H1 (cell line): ENCODE data around the gene PTPRT. TPM values are rescaled to one million over a fixed set of nuclear protein-coding genes. Genes with fewer than 3 reads are reported as not detected.
"Not testable (repeated sequence)": the region's sequence is repeated elsewhere in the genome, so short reads cannot be mapped to it uniquely, and the experiment has no call there.

Experiments used
- CTCF ChIA-PET: fragments of 300-600 bp; sonication (Branson Sonifier 250); formaldehyde crosslinking; loops from one replicate; lab custom pipeline; 2021; ENCODE audit not compliant: partially characterized antibody; lab: Charles Lee
- POLR2A ChIA-PET: fragments of 300-600 bp; sonication (Branson Sonifier 250); formaldehyde crosslinking; loops from one replicate; lab custom pipeline; 2021; ENCODE audit warnings: inconsistent platforms; ENCODE audit not compliant: partially characterized antibody; lab: Charles Lee
- DNase-seq, 2 experiments: peaks; one replicate each; pipeline versions ENCODE4 v3.0.0 to v3.0.0-alpha.2; 2010 to 2022; ENCODE audit warnings: low spot score in 2 of 2, low read depth in 1 of 2, mixed read lengths in 1 of 2
- FAIRE-seq: peaks from 2 replicates; lab custom pipeline; 2011; peaks lifted over from hg19 to GRCh38; lab: Jason Lieb, UNC
- H2AFZ ChIP-seq: 2 replicates; pipeline ENCODE4 v1.8.1; 2012; ENCODE audit warnings: low read length, inconsistent platforms
- H2AK5ac ChIP-seq: 2 replicates; pipeline ENCODE4 v1.6.1; 2013; ENCODE audit warnings: low read depth, low read length
- H2BK120ac ChIP-seq: replicated peaks from 2 replicates; pipeline ENCODE3; 2013; ENCODE audit warnings: low read depth, low read length, inconsistent platforms
- H2BK12ac ChIP-seq: 2 replicates; pipeline ENCODE4 v1.6.1; 2013; ENCODE audit warnings: low read depth, low read length
- H2BK15ac ChIP-seq: 2 replicates; pipeline ENCODE4 v1.6.1; 2013; ENCODE audit warnings: low read length
- H2BK20ac ChIP-seq: 2 replicates; pipeline ENCODE4 v1.6.1; 2013; ENCODE audit warnings: low read length
- H2BK5ac ChIP-seq: 2 replicates; pipeline ENCODE4 v1.6.1; 2013; ENCODE audit warnings: low read depth, low read length
- H3K14ac ChIP-seq: 2 replicates; pipeline ENCODE4 v1.6.1; 2013; ENCODE audit warnings: inconsistent platforms; ENCODE audit not compliant: insufficient read length
- H3K18ac ChIP-seq: 2 replicates; pipeline ENCODE4 v1.6.1; 2013; ENCODE audit warnings: low read length; ENCODE audit errors: extremely low read depth
- H3K23ac ChIP-seq: 2 replicates; pipeline ENCODE4 v1.6.1; 2013; ENCODE audit warnings: inconsistent platforms; ENCODE audit not compliant: insufficient read length
- H3K23me2 ChIP-seq: 2 replicates; pipeline ENCODE4 v1.6.1; 2013; ENCODE audit warnings: low read depth, low read length
- H3K27ac ChIP-seq: 2 replicates; pipeline ENCODE4 v1.6.1; 2011; ENCODE audit warnings: low read depth, low read length, inconsistent platforms
- H3K27me3 ChIP-seq, 4 experiments: replicated peaks in 1 of 4; 1 replicate in 1 of 4; 2 replicates in 3 of 4; pipeline versions ENCODE4 v1.6.1 to v1.8.1; 2011 to 2013; ENCODE audit warnings: low read length in 3 of 4, mild to moderate bottlenecking in 3 of 4, inconsistent platforms in 2 of 4, mixed read lengths in 2 of 4, moderate library complexity in 1 of 4; ENCODE audit not compliant: control insufficient read depth in 3 of 4, insufficient read depth in 3 of 4; ENCODE audit errors: extremely low read depth in 1 of 4
- H3K36me3 ChIP-seq, 4 experiments: 2 replicates each; pipeline versions ENCODE4 v1.6.1 to v1.8.1; 2011 to 2013; ENCODE audit warnings: mild to moderate bottlenecking in 4 of 4, low read length in 3 of 4, moderate library complexity in 2 of 4, control low read depth in 1 of 4, inconsistent platforms in 1 of 4; ENCODE audit not compliant: insufficient read depth in 4 of 4, control insufficient read depth in 2 of 4
- H3K4ac ChIP-seq: replicated peaks from 2 replicates; pipeline ENCODE3; 2013; ENCODE audit warnings: low read length, low read depth, mixed read lengths, inconsistent platforms; ENCODE audit not compliant: insufficient read length
- H3K4me1 ChIP-seq, 4 experiments: replicated peaks in 1 of 4; 1 replicate in 1 of 4; 2 replicates in 3 of 4; pipeline versions ENCODE4 v1.6.1 to v1.8.1; 2011 to 2013; ENCODE audit warnings: low read length in 3 of 4, inconsistent platforms in 2 of 4, mixed read lengths in 1 of 4; ENCODE audit not compliant: insufficient read depth in 4 of 4, control insufficient read depth in 3 of 4
- H3K4me2 ChIP-seq, 2 experiments: 2 replicates each; pipeline versions ENCODE4 v1.6.1 to v1.8.1; 2011 to 2013; ENCODE audit warnings: low read depth in 2 of 2, low read length in 2 of 2, control low read depth in 1 of 2, inconsistent platforms in 1 of 2, mild to moderate bottlenecking in 1 of 2; ENCODE audit not compliant: insufficient read depth in 1 of 2
- H3K4me3 ChIP-seq, 4 experiments: fragments of 200-600, 300-600 bp in 1 of 4; sonication (generic), shearing (Covaris generic), sonication (Bioruptor Twin) in 1 of 4; 2 replicates each; pipeline versions ENCODE4 v1.5.1 to v1.8.1; 2011 to 2016; ENCODE audit warnings: low read length in 4 of 4, low read depth in 3 of 4, control low read depth in 2 of 4, inconsistent platforms in 2 of 4, mild to moderate bottlenecking in 2 of 4, mixed read lengths in 1 of 4, moderate library complexity in 1 of 4; ENCODE audit not compliant: insufficient read depth in 2 of 4; ENCODE audit errors: extremely low read depth in 1 of 4
- H3K56ac ChIP-seq: replicated peaks from 2 replicates; pipeline ENCODE3; 2013; ENCODE audit warnings: low read depth, mild to moderate bottlenecking, mixed read lengths, low read length, inconsistent platforms; ENCODE audit not compliant: insufficient read length
- H3K79me1 ChIP-seq: 2 replicates; pipeline ENCODE4 v1.6.1; 2013; ENCODE audit warnings: low read depth, low read length, control low read depth
- H3K79me2 ChIP-seq, 2 experiments: 2 replicates each; pipeline versions ENCODE4 v1.6.1 to v1.8.1; 2012 to 2013; ENCODE audit warnings: low read length in 2 of 2, mild to moderate bottlenecking in 2 of 2, inconsistent platforms in 1 of 2; ENCODE audit not compliant: insufficient read depth in 2 of 2, control insufficient read depth in 1 of 2
- H3K9ac ChIP-seq, 4 experiments: replicated peaks in 1 of 4; 1 replicate in 1 of 4; 2 replicates in 3 of 4; pipeline versions ENCODE4 v1.6.1 to v1.8.1; 2011 to 2013; ENCODE audit warnings: low read depth in 3 of 4, low read length in 3 of 4, control low read depth in 2 of 4, mild to moderate bottlenecking in 2 of 4, moderate library complexity in 2 of 4, inconsistent platforms in 1 of 4; ENCODE audit errors: extremely low read depth in 1 of 4
- H3K9me3 ChIP-seq, 2 experiments: 2 replicates each; pipeline versions ENCODE4 v1.6.1 to v1.8.1; 2012 to 2013; ENCODE audit warnings: mild to moderate bottlenecking in 2 of 2, moderate library complexity in 2 of 2, control low read depth in 1 of 2, inconsistent platforms in 1 of 2, low read depth in 1 of 2, low read length in 1 of 2, mixed read lengths in 1 of 2; ENCODE audit not compliant: insufficient read depth in 2 of 2
- H4K20me1 ChIP-seq, 2 experiments: replicated peaks in 1 of 2; 2 replicates each; pipeline versions ENCODE3 to v1.8.1; 2011 to 2013; ENCODE audit warnings: inconsistent platforms in 2 of 2, low read length in 2 of 2, mild to moderate bottlenecking in 1 of 2; ENCODE audit not compliant: insufficient read depth in 2 of 2, control insufficient read depth in 1 of 2
- H4K5ac ChIP-seq: 2 replicates; pipeline ENCODE4 v1.6.1; 2013; ENCODE audit warnings: low read length, low read depth, mixed read lengths, inconsistent platforms; ENCODE audit not compliant: insufficient read length
- H4K8ac ChIP-seq: 2 replicates; pipeline ENCODE4 v1.8.0; 2013; ENCODE audit warnings: mild to moderate bottlenecking, moderate library complexity, low read length, inconsistent platforms; ENCODE audit not compliant: insufficient read depth; ENCODE audit errors: extremely low read depth
- H4K91ac ChIP-seq: replicated peaks from 2 replicates; pipeline ENCODE3; 2013; ENCODE audit warnings: low read length, mixed read lengths, inconsistent platforms; ENCODE audit not compliant: insufficient read length
- SRF ChIP-seq: IDR thresholded peaks from 2 replicates; pipeline ENCODE4 v1.6.1; 2011; ENCODE audit warnings: mild to moderate bottlenecking, low read depth, low read length, moderate library complexity
- WGBS, 2 experiments: shearing (Covaris generic) in 1 of 2; methylation state at CpG; one replicate each; pipeline versions ENCODE4 v1.1.6 to v1.1.7; 2013 to 2015; ENCODE audit warnings: low lambda C conversion rate in 2 of 2, mixed read lengths in 2 of 2, inconsistent platforms in 1 of 2, low coverage in 1 of 2, missing lambda C conversion rate in 1 of 2; ENCODE audit not compliant: insufficient replicate concordance in 2 of 2, insufficient coverage in 1 of 2, insufficient read length in 1 of 2; ENCODE audit errors: extremely low coverage in 1 of 2, missing lambda C conversion rate in 1 of 2; 5-methylcytosine and 5-hydroxymethylcytosine counted together
- polyA plus RNA-seq, 7 experiments: library from polyadenylated mRNA; depleted of rRNA in 3 of 7; stranded (reverse) in 5 of 7; unstranded in 2 of 7; fragments of >200 nt in 5 of 7; fragments of 200-250 nt in 2 of 7; gene quantifications; 1 replicate in 5 of 7; 2 replicates in 1 of 7; 4 replicates in 1 of 7; pipeline versions ENCODE4 v1.2.1 to v1.2.3, GENCODE V29; 2011 to 2013; ENCODE audit warnings: missing spikeins in 2 of 7, mixed read lengths in 2 of 7
- total RNA-seq: library from RNA; stranded (reverse); fragmentation: NEBNext Ultra II Directional; extraction: Animal tissue kit (Norgen Biotek cat#: 25700); gene quantifications from 2 replicates; pipeline ENCODE4 v1.2.1, GENCODE V29; 2021

The PTPRT gene
- total and polyA plus RNA-seq, 2 of the 8 experiments (the other 6 are each of a cell fraction or from before 2014, with no cell fraction given), result 0.33 to 1.8 TPM

DNA sequence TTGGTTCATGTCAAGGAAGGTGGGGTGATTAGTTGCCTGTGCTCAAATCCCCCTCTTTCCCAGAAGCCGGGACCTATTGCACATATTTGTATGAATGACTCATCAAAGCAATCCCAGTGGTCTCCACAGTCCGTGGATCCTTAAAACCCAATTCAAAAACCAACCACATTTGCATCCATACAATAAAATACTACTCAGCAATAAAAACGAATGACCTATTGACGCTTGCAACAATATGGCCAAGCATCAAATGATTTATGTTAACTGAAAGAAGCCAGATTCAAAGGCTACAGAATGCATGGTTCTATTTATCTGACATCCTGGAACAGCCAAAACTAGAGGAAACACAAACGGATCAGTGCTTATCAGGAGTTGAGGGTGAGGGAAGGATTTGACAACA is 275.4 kb downstream of the PTPRT start (continued):
- no peak for TF ChIP-seq SRF

DNA sequence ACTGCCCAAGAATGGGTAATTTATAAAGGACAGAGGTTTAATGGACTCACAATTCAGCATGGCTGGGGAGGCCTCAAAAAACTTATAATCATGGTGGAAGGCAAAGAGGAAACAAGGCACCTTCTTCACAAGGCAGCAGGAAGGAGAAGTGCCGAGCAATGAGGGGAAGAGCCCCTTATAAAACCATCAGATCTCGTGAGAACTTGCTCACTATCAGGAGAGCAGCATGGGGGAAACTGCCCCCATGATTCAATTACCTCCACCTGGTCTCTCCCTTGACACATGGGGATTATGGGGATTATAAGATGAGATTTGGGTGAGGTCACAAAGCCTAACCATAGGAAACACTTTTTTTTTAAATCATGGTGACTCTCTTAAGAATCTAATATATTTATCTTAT is 278.9 kb downstream of the PTPRT start:
- H3K18ac ChIP-seq, H3K9ac ChIP-seq, H2BK120ac ChIP-seq, H3K4me3 ChIP-seq, H4K91ac ChIP-seq, H3K14ac ChIP-seq, H4K20me1 ChIP-seq, POLR2A ChIA-PET, FAIRE-seq, H3K79me1 ChIP-seq, H3K4ac ChIP-seq, H2BK20ac ChIP-seq, H2BK15ac ChIP-seq, H4K8ac ChIP-seq, H4K5ac ChIP-seq, H3K27me3 ChIP-seq, H3K23me2 ChIP-seq, H3K56ac ChIP-seq, H3K4me1 ChIP-seq, H3K9me3 ChIP-seq, H3K36me3 ChIP-seq, H3K79me2 ChIP-seq, H2BK5ac ChIP-seq, H2AFZ ChIP-seq, DNase-seq, H3K23ac ChIP-seq, H2AK5ac ChIP-seq, H3K27ac ChIP-seq, H2BK12ac ChIP-seq, H3K4me2 ChIP-seq: not testable (repeated sequence)
- 96% methylated on average over 2 of the region's 2 CpGs; no CpG with 5 or more reads in 1 of the 2 experiments for WGBS, 2 experiments
- CTCF ChIA-PET, result interaction anchor here (1.7 kb wide), 1 partner anchor 277 kb away, joined by 4 read pairs; no protein-coding TSS in a partner anchor
